Effector CD8-positive, alpha-beta T cell (primary cell): ENCODE data around the gene C16orf54.
"Not testable (repeated sequence)": the region's sequence is repeated elsewhere in the genome, so short reads cannot be mapped to it uniquely, and the experiment has no call there.

Experiments
- DNase-seq: peaks from one replicate; lab custom pipeline; 2025; lab: John Stamatoyannopoulos, UW

The C16orf54 gene

DNA sequence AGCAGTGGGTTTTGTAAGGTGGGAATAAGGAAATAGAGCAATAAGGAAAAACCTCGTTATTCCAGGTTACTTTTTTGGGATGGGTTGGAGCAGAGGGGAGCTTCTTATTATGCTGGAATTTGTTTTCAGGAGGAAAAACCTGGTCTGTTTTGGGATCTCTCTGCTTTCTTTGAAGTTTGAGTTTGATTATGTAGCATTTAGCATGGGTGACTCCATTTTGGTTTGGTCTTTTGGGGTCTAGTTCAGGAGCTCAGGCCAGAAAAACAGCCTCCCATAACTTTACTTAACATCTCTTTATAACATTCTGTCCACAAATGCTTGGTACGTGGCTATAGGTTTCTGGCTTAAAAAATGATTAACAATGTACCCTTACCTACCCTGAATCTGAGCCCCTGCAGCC lies 23.7 kb upstream of the C16orf54 start:
- no peak for DNase-seq

DNA sequence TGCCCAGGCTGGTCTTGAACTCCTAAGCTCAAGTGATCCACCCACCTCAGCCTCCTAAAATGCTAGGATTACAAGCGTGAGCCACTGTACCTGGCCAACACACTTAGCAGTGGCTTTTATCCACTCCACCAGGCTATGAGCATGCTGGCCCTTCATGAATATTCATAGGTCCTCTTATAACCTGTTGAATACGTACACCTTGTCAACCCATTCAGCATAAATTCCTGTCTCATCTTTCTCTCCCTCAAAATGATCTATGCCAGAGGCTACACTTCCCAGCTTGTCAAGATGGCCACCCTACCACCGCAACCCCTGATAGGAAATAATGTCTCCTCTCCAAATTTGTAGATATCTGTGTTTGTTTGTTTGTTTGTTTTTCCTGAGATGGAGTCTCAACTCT lies 21.3 kb upstream of the C16orf54 start:
- no peak for DNase-seq

DNA sequence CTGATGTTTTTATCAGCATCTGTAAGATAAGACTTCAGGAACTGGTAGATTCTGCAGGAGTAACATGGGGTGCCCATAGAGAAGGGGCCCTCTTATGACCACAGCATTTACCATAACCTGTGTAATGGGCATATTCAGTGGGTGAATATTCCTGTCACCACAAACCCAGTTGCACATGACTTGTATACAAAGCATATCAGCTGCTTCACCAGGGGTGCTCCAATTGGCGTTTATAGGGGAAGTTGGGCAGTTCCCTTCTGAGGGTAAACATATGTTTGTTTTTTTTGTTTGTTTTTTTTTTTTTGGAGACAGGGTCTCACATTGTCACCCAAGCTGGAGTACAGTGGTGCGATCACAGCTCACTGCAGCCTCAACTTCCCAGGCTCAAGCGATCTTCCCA lies 20.8 kb upstream of the C16orf54 start:
- DNase-seq: no peak

DNA sequence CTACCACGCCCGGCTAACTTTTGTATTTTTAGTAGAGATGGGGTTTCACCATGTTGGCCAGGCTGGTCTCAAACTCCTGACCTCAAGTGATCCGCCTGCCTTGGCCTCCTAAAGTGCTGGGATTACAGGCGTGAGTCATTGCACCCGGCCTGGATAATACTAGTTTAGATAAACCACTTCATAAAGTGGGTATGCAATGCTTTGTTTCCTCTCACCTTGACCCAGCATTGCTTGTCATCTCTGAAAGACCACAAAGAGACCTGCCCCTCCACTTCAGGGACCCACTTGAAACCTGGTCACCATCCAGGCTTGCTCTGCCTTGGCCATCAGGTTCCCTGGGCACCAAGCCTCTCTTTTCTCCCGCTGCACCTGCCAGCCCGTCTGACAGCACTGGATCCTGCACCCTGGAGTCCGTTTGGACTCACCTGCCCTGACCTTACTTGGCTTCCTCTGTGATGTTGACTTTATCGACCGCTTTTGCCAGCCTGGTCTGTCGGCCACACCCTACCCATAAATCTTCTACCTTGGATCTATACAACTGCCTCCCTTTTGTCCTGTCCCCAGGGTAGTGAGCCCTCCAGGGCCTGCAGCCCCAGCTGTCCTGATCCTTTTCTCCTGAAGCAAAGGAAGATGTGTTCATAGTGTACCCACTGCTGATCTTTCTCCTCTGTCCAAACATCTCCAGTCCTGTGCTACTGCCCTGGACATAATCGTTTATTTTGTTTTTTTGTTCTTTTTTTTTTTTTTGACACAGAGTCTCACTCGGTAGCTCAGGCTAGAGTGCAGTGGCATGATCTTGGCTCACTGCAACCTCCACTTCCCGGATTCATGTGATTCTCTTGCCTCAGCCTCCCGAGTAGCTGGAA lies 19.6 kb upstream of the C16orf54 start:
- no peak for DNase-seq

DNA sequence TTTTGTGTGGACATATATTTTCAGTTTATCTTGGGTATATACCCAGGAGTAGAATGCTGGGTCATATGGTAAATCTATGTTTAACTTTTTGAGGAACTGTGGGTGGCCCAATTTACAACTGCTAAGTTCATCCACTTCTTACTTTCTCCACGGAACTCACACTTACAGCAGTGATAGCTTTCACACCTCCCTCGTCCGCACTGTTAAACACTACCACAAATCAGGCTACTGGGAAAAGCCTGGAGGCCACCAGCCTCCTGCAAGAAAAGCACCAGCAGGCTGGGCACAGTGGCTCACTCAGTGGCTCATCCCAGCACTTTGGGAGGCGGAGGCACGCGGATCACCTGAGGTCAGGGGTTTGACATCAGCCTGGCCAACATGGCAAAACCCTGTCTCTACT lies 17.5 kb upstream of the C16orf54 start:
- no peak for DNase-seq

DNA sequence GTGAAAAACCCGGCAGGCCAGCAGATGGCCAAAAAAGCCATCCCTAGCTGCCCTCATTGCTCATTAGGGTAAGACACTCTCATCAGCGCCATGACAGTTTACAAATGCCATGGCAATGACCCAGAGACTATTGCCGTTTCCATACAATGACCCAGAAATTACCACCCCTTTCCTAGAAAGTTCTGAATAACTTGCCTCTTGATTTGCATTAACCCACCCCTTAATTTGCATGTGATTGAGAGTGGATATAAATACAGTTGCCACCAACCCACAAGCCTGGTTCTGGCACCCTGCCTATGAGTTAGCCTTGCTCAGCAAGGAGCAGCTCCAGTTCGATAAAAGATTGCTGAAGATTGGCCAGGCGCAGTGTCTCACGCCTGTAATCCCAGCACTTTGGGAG lies 16.1 kb upstream of the C16orf54 start:
- DNase-seq: no peak

DNA sequence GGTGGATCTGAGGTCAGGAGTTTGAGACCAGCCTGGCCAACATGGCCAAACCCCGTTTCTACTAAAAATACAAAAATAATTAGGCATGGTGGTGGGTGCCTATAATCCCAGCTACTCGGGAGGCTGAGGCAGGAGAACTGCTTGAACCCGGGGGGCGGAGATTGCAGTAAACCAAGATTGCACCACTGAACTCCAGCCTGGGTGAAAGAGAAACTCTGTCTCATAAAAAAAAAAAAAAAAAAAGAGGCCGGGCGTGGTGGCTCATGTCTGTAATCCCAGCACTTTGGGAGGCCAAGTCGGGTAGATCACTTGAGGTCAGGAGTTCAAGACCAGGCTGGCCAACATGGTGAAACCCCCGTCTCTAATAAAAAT lies 15.5 kb upstream of the C16orf54 start:
- DNase-seq: not testable (repeated sequence)

DNA sequence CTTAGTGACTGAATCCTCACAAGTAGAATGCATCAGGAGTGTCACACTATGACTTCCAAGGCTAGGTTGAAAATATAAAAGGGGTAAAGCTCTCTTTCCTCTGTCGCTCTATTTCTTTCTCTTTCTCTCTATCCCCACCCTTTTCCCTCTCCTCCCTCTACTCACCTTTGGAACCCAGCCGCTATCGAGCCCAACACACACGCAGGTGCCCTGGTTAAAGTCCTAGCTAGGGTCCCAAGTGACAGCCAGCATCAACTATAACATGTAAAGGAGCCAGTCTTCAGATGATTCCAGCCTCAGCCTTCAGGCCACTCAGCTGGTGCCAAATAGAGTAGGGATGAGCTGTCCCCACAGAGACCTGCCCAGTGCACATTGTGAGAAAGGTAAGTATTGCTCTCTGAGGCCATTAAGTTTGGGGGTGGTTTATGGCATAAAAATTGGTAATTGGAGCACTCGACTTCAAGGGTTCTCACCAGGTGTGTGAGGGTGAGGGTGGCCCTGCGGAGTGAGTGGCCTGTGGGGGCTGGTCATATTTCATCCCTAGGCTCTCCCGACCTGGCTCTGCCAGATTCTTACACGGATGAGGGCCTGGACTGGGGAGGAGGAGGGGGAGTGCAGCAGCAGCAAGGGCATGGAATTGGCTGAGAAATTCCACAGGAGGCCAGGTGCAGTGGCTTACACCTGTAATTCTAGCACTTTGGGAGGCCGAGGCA lies 14.9 kb upstream of the C16orf54 start:
- no peak for DNase-seq

DNA sequence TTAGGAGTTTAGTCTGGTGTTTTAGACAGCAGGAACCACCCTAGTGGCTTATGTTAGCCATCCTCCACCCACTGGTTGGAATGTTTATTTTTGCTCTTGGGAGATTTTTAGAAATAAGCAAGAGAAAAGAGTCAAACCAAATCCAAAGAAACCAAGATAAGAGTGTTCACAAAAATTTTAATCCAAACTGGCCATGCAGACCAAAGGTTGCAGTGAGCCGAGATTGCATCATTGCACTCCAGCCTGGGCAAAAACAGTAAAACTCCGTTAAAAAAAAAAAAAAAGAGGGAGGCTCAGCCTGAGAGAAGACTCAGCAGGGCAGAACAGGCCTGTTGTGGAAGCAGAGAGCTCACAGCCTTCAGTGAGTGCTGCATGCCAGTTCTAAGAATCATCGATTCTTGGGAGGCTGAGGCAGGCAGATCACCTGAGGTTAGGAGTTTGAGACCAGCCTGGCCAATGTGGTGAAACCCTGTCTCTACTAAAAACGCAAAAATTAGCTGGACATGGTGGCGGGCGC lies 12.2 kb upstream of the C16orf54 start:
- DNase-seq: no peak

DNA sequence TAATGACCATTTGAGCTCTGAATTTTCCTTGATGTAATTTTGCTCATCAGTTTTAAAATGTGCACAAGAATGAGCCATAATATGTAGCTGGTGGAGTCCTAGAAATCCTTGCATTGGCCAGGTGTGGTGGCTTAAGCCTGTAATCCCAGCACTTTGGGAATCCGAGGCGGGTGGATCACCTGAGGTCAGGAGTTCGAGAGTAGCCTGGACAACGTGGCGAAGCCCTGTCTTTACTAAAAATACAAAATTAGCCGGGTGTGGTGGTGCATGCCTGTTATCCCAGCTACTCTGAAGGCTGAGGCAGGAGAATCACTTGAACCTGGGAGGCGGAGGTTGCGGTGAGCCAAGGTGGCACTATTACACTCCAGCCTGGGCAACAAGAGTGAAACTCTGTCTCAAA lies 11.3 kb upstream of the C16orf54 start:
- DNase-seq: not testable (repeated sequence)

DNA sequence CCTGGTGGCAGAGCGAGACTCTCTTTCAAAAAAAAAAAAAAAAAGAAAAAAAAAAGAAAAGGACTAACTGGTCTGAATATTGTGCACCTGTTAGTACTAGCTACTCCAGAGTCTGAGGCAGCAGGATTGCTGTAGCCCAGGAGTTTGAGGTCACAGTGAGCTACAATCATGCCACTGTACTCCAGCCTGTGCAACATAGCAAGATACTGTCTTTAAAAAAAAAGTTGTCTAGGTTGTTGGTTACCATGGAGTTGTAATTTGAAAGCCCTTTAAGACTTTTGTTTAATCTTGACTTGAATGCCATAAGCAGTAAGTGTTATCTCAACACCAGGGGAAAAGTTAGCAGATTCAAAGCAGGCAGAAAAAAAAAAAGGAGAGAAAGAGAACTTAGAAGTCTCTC lies 10.9 kb upstream of the C16orf54 start:
- no peak for DNase-seq

DNA sequence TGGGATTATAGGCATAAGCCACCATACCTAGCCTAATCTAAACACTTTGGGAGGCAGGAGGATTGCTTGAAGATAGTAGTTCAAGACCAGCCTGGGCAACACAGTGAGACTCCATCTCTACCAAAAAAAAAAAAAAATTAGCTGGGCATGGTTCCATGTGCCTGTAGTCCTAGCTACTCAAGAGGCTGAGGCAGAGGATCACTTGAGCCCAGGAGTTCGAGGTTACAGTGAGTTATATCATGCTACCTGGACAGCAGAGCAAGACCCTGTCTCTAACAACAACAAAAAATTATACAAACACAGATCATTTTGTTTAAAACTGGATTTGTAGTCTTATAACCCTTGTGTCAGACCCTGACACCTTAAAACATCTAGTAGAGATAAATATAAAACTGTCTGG lies 7.7 kb upstream of the C16orf54 start:
- no peak for DNase-seq

DNA sequence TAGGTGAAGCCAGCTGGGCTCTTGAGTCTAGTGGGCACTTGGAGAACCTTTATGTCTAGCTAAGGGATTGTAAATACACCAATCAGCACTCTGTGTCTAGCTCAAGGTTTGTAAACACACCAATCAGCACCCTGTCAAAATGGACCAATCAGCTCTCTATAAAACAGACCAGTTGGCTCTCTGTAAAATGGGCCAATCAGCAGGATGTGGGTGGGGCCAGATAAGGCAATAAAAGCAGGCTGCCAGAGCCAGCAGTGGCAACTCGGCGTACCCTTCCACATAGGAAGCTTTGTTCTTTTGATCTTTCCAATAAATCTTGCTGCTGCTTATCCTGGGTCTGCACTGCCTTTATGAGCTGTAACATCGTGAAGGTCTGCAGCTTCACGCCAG lies 3.0 kb upstream of the C16orf54 start:
- DNase-seq: not testable (repeated sequence)

DNA sequence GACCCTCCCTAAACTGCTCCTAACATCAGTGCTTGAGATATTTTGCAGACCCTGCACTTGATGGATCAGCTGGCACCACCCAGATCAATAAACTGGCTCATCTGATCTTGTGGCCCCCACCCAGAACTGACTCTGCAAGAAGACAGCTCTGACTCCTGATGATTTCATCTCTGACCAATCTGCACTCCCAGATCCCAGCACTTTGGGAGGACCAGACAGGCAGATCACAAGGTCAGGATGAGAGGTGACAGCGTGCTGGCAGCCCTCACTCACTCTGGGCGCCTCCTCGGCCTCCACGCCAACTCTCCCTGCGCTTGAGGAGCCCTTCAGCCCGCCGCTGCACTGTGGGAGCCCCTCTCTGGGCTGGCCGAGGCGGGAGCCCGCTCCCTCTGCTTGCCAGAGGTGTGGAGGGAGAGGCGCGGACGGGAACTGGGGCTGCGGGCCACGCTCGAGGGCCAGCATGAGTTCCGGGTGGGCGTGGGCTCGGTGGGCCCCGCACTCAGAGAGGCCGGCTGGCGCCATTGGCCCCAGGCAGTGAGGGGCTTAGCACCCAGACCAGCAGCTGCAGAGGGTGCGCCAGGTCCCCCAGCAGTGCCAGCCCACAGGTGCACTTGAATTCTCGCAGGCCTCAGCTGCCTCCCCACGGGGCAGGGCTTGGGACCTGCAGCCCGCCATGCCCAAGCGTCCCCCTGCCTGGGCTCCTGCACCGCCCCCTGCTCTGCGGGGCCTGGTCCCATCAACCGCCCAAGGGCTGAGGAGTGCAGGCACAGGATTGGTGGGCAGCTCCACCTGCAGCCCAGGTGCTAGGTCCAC lies 2.4 kb upstream of the C16orf54 start:
- no peak for DNase-seq

DNA sequence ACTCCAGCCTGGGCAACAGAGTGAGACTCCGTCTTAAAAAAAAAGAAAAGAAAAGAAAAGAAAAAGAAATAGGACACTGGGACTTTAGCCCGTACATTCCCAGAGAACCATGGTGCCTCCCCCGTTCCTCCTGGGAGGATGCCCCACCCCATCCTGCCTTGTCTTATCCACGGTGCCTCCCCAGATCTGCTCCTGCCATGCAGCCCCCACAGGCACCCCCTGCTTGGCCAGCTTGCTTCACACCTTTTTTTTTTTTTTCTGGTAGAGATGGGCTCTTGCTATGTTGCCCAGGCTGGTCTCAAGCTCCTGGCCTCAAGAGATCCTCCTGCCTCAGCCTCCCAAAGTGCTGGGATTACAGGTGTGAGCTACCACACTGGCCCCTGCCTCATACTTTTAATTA lies 728 bp upstream of the C16orf54 start:
- not testable (repeated sequence) for DNase-seq

DNA sequence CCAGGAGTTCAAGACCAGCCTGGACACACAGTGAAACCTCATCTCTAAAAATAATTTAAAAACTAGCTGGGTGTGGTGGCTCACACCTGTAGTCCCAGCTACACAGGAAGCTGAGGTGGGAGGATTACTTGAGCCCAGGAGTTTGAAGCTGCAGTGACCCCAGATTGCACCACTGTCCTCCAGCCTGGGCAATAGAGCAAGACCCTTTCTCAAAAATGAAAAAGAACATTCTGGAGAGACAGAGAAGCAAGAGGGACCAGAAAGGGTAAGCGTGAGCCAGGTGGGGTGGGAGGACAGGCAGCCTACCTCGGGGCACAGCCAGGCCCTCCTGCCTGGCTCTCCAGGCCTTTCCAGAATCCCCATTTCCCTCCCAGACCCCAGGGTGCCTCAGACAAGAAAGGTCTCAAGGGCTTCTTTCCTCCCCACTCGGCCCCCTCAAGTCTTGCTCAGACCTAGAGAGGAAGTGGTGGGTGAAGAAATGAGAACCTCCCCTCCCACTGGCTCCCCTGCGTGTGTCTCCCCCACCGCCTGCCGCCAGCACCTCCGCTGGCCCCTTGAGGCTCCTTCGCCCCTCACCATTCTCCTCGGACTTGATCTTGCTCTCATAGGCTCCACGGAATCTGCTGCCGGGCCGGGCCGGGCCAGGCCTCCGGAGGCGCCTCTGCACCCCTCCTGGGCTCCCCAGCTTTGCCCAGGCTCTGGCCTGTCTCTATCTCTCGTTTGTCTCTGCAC lies 503 bp downstream of the C16orf54 start:
- DNase-seq: peak; percentile 22

DNA sequence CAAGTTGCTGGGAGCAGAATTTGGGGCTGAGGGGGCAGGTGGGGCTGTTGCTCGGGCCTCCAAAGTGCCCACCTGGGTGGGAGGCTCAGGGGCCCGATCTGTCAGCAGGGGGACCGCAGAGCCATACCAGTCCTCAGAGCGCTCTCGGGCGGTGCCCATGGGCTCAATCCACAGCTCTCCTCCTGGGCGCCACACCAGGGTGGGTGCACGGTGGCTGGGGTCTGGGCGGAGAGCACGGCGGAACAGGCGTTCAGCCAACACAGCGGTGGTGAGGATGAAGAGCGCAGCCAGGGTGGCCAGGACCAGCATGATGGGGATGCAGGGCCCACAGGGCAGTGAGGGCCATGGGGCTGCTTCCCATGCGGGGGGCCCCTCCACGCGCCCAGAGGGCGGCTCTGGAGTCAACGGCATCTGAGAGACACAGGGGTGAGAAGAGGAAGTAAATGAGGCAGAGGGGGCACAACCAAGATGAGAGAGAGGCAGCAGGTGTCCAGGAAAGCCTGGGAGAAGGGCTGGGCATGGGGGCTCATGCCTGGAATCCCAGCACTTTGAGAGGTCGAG lies 1.2 kb downstream of the C16orf54 start:
- no peak for DNase-seq

DNA sequence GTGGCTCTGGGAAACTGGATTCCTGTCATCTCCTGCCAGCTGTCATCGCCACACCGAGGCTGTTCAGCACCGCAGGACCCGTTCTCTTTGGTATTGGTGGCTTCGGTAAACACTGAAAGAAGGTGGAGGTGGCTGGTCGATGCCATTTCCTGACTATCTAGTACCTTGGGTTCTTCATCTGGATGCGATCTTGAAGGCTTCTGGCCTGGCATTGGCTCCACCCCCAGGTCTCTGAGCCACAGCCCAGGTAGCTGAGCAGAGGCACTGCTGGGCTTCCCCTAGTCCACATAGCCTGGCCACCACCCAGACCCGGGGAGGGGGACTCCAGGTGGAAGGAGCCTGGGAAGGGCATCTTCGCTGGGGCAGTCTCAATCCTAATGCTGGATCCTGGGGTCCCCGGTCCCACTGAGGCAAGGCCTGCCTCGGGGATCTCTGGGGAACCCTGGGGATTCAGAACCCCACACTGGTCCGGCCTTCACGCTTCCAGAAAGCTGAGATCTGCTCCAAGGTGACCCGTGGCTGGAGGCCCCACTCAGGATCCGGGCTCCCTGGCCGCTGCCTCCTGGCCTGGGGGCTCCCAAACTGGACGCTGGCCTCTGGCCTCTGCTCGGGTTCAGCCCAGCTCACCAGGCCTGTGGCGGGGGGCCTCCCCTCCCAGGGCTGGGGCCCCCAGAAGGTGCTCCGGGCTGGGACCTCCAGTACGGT lies 1.8 kb downstream of the C16orf54 start:
- DNase-seq: peak; percentile 21

DNA sequence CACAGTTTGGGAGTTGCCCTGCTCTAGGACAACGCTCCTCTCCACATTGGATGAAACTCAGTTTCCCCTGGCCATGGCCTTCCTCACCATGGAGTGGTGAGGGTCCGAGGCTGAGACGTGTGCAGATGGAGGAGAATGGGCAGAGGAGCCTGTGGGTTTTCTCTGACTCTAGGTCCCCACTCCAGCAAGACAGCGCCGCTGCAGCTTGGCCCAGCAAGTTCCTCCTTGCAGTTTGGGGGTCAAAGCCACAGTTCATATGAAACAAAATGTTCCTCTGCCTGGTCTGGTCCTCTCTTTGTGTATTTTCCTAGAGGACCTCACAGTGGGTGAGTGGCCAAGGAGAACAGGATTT lies 2.3 kb downstream of the C16orf54 start:
- no peak for DNase-seq

DNA sequence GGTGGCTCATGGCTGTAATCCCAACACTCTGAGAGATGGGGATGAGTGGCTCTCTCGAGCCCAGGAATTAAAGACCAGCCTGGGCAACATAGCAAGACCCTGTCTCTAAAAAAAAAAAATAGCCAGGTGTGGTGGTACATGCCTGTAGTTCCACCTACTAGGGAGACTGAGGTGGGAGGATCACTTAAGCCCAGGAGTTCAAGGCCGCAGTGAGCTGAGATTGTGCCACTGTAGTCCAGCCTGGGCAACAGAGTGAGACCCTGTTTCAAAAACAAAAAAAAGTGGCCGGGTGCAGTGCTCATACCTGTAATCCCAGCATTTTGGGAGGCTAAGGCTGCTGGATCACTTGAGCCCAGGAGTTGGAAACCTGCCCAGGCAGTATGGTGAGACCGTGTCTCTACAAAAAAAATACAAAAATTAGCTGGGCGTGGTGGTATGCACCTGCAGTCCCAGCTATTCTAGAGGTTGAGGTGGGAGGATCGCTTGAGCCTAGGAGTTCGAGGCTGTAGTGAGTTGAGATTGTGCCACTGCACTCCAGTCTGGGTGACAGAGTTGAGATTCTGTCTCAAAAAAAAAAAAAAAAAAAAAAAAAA lies 3.0 kb downstream of the C16orf54 start:
- DNase-seq: no peak
